Neuronal stem cell (in vitro differentiated cells): ENCODE measurements around the gene AGBL4.
"Not testable (repeated sequence)": the region's sequence is repeated elsewhere in the genome, so short reads cannot be mapped to it uniquely, and the experiment has no call there.

ENCODE experiments used
- DNase-seq: peaks from one replicate; pipeline ENCODE4 v3.0.0-alpha.2; 2013; ENCODE audit warnings: low spot score
- H2AFZ ChIP-seq: one replicate; pipeline ENCODE4 v1.6.1; 2013; ENCODE audit warnings: mild to moderate bottlenecking, low read length, inconsistent platforms
- H2AK5ac ChIP-seq: 2 replicates; pipeline ENCODE4 v1.6.1; 2013; ENCODE audit warnings: low read depth, mild to moderate bottlenecking, inconsistent platforms, low read length, moderate library complexity, mixed read lengths
- H2BK120ac ChIP-seq: 2 replicates; pipeline ENCODE4 v1.6.1; 2013; ENCODE audit warnings: low read depth, mild to moderate bottlenecking, inconsistent platforms, low read length, moderate library complexity, mixed read lengths
- H2BK12ac ChIP-seq: one replicate; pipeline ENCODE4 v1.6.1; 2013; ENCODE audit warnings: low read length, inconsistent platforms
- H2BK15ac ChIP-seq: 2 replicates; pipeline ENCODE4 v1.6.1; 2013; ENCODE audit warnings: mild to moderate bottlenecking, low read length, inconsistent platforms, mixed read lengths
- H2BK5ac ChIP-seq: one replicate; pipeline ENCODE4 v1.6.1; 2013; ENCODE audit warnings: inconsistent platforms, mild to moderate bottlenecking, low read length, moderate library complexity
- H3K14ac ChIP-seq: one replicate; pipeline ENCODE4 v1.6.1; 2013; ENCODE audit warnings: low read length, inconsistent platforms
- H3K18ac ChIP-seq: 2 replicates; pipeline ENCODE4 v1.6.1; 2013; ENCODE audit warnings: low read length, inconsistent platforms
- H3K23ac ChIP-seq: 2 replicates; pipeline ENCODE4 v1.6.1; 2013; ENCODE audit warnings: low read depth, mild to moderate bottlenecking, mixed read lengths, low read length, inconsistent platforms; ENCODE audit not compliant: poor library complexity
- H3K27ac ChIP-seq: replicated peaks from 3 replicates; pipeline ENCODE4 v1.5.1; 2013; ENCODE audit warnings: low read length, inconsistent platforms
- H3K27me3 ChIP-seq, 3 experiments: 2 replicates each; pipeline ENCODE4 v1.6.1; 2013; ENCODE audit warnings: low read length in 3 of 3, mild to moderate bottlenecking in 2 of 3, inconsistent platforms in 1 of 3, low read depth in 1 of 3, mixed read lengths in 1 of 3, moderate library complexity in 1 of 3; ENCODE audit not compliant: control insufficient read depth in 3 of 3, insufficient read depth in 3 of 3
- H3K36me3 ChIP-seq, 2 donors: replicated peaks in 1 of 2; 2 replicates each; pipeline ENCODE4 v1.6.1; 2013; ENCODE audit warnings: low read length in 2 of 2; ENCODE audit not compliant: control insufficient read depth in 2 of 2, insufficient read depth in 2 of 2
- H3K4ac ChIP-seq: 2 replicates; pipeline ENCODE4 v1.6.1; 2013; ENCODE audit warnings: inconsistent platforms, mild to moderate bottlenecking, low read length, moderate library complexity
- H3K4me1 ChIP-seq, 2 donors: 1 replicate in 1 of 2; 2 replicates in 1 of 2; pipeline ENCODE4 v1.6.1; 2013; ENCODE audit warnings: low read length in 2 of 2, low read depth in 1 of 2; ENCODE audit not compliant: control insufficient read depth in 2 of 2, insufficient read depth in 1 of 2
- H3K4me2 ChIP-seq: one replicate; pipeline ENCODE4 v1.6.1; 2013; ENCODE audit warnings: mild to moderate bottlenecking, low read length, inconsistent platforms; ENCODE audit not compliant: insufficient read depth, poor library complexity, severe bottlenecking
- H3K4me3 ChIP-seq, 2 donors: 2 replicates each; pipeline ENCODE4 v1.5.1; 2013; ENCODE audit warnings: low read length in 2 of 2, mild to moderate bottlenecking in 2 of 2, inconsistent platforms in 1 of 2, moderate library complexity in 1 of 2
- H3K79me1 ChIP-seq: one replicate; pipeline ENCODE4 v1.6.1; 2013; ENCODE audit warnings: low read depth, mild to moderate bottlenecking, inconsistent platforms, low read length, moderate library complexity
- H3K9ac ChIP-seq: one replicate; pipeline ENCODE4 v1.6.1; 2013; ENCODE audit warnings: mild to moderate bottlenecking, low read depth, low read length, inconsistent platforms; ENCODE audit not compliant: poor library complexity
- H3K9me3 ChIP-seq, 2 donors: replicated peaks in 1 of 2; 2 replicates each; pipeline versions ENCODE3 to v1.6.1; 2013; ENCODE audit warnings: low read length in 2 of 2, mild to moderate bottlenecking in 2 of 2, inconsistent platforms in 1 of 2, low read depth in 1 of 2, mixed read lengths in 1 of 2, moderate library complexity in 1 of 2; ENCODE audit not compliant: control insufficient read depth in 2 of 2, insufficient read depth in 1 of 2
- H4K8ac ChIP-seq: one replicate; pipeline ENCODE4 v1.6.1; 2013; ENCODE audit warnings: low read depth, mild to moderate bottlenecking, inconsistent platforms, low read length, moderate library complexity
- H4K91ac ChIP-seq: one replicate; pipeline ENCODE4 v1.6.1; 2013; ENCODE audit warnings: low read length, low read depth, mild to moderate bottlenecking, inconsistent platforms; ENCODE audit not compliant: poor library complexity
- WGBS, 2 donors: extraction: QIAGEN DNeasy Blood & Tissue Kit; methylation state at CpG; one replicate each; pipeline ENCODE4 v1.1.7; 2013; ENCODE audit warnings: missing lambda C conversion rate in 2 of 2, mixed read lengths in 1 of 2; ENCODE audit not compliant: insufficient read length in 2 of 2, insufficient replicate concordance in 1 of 2; ENCODE audit errors: extremely low coverage in 2 of 2; 5-methylcytosine and 5-hydroxymethylcytosine counted together

AGBL4 gene

GRCh38 chr1:49738118-49738517 lies 285.6 kb downstream of the AGBL4 start:
- not testable (repeated sequence) for H3K4me2 ChIP-seq, H3K23ac ChIP-seq, H3K4ac ChIP-seq, H2BK120ac ChIP-seq, H3K27me3 ChIP-seq, H2BK5ac ChIP-seq, H3K27ac ChIP-seq, H3K18ac ChIP-seq, H2AK5ac ChIP-seq, H3K9ac ChIP-seq, H3K4me3 ChIP-seq, H3K9me3 ChIP-seq, H2BK15ac ChIP-seq, H3K79me1 ChIP-seq, H3K4me1 ChIP-seq, H2AFZ ChIP-seq, H4K91ac ChIP-seq, H3K36me3 ChIP-seq, DNase-seq, H4K8ac ChIP-seq, H3K14ac ChIP-seq, H2BK12ac ChIP-seq
- whole genome bisulfite sequencing, 2 donors, result no CpG with 5 or more reads among the region's 9 CpGs

- Histone ChIP-seq H3K27ac (no peak overlapping the region), H3K4me2 (no peak overlapping the region), H4K91ac (no peak overlapping the region), H2AFZ (no peak overlapping the region), H3K9ac (no peak overlapping the region), H2BK12ac (no peak overlapping the region), H3K18ac (no peak overlapping the region), H2BK120ac (no peak overlapping the region), H3K23ac (no peak overlapping the region), H3K79me1 (no peaks in the 10 kb centered on the region), H2BK5ac (no peak overlapping the region), H3K4me1 (no peaks in the 10 kb centered on the region), H3K4me3 (no peak overlapping the region), H3K4ac (no peak overlapping the region), H3K14ac (no peak overlapping the region), H2AK5ac (no peak overlapping the region), H4K8ac (no peak overlapping the region), H2BK15ac (no peak overlapping the region), H3K27me3 (no peaks in the 10 kb centered on the region), H3K9me3 (peaks cover 0 to 10% of the 10 kb centered on the region in 2 donors), H3K36me3 (no peaks in the 10 kb centered on the region)
- WGBS, 2 donors, result no CpG with 5 or more reads among the region's 1 CpG
- DNase-seq, result no peak
Observed at GRCh38 chr1:49728377-49728776, 295.4 kb downstream of the AGBL4 start.

- Histone ChIP-seq H4K8ac (no peak overlapping the region), H3K79me1 (no peaks in the 10 kb centered on the region), H3K18ac (no peak overlapping the region), H3K4me1 (no peaks in the 10 kb centered on the region), H2BK5ac (no peak overlapping the region), H2AFZ (no peak overlapping the region), H3K27me3 (no peaks in the 10 kb centered on the region), H2BK12ac (no peak overlapping the region), H3K27ac (no peak overlapping the region), H3K36me3 (no peaks in the 10 kb centered on the region), H3K9me3 (no peaks in the 10 kb centered on the region), H2BK15ac (no peak overlapping the region), H4K91ac (no peak overlapping the region), H3K4me3 (no peak overlapping the region), H2BK120ac (no peak overlapping the region), H2AK5ac (no peak overlapping the region), H3K14ac (no peak overlapping the region), H3K23ac (no peak overlapping the region), H3K9ac (no peak overlapping the region), H3K4ac (no peak overlapping the region), H3K4me2 (no peak overlapping the region)
- WGBS, 2 donors, result no CpG with 5 or more reads among the region's 1 CpG
- no peak for DNase-seq
Observed at GRCh38 chr1:49723662-49724061, 300.1 kb downstream of the AGBL4 start.

GRCh38 chr1:49694251-49694827 lies 329.4 kb downstream of the AGBL4 start:
- no peak overlapping the region for H3K4me2 ChIP-seq
- H2BK120ac ChIP-seq, result no peak overlapping the region
- H2AFZ ChIP-seq, result no peak overlapping the region
- H2BK5ac ChIP-seq, result no peak overlapping the region
- H2BK15ac ChIP-seq, result no peak overlapping the region
- no peak overlapping the region for H3K4ac ChIP-seq
- no peaks in the 10 kb centered on the region for H3K27me3 ChIP-seq
- H3K4me3 ChIP-seq, result no peak overlapping the region
- H3K9me3 ChIP-seq, result peaks cover 0 to 3% of the 10 kb centered on the region in 2 donors
- H3K9ac ChIP-seq, result no peak overlapping the region
- no peak overlapping the region for H4K91ac ChIP-seq
- no CpG with 5 or more reads among the region's 4 CpGs for WGBS, 2 donors
- no peaks in the 10 kb centered on the region for H3K36me3 ChIP-seq
- H3K18ac ChIP-seq, result no peak overlapping the region
- H4K8ac ChIP-seq, result no peak overlapping the region
- no peak overlapping the region for H3K23ac ChIP-seq
- H2BK12ac ChIP-seq, result no peak overlapping the region
- no peaks in the 10 kb centered on the region for H3K4me1 ChIP-seq
- no peak overlapping the region for H3K27ac ChIP-seq
- no peak for DNase-seq
- H3K14ac ChIP-seq, result no peak overlapping the region
- no peaks in the 10 kb centered on the region for H3K79me1 ChIP-seq
- H2AK5ac ChIP-seq, result no peak overlapping the region
